ENCODE results near the gene AGK.

AGK gene, protein sequence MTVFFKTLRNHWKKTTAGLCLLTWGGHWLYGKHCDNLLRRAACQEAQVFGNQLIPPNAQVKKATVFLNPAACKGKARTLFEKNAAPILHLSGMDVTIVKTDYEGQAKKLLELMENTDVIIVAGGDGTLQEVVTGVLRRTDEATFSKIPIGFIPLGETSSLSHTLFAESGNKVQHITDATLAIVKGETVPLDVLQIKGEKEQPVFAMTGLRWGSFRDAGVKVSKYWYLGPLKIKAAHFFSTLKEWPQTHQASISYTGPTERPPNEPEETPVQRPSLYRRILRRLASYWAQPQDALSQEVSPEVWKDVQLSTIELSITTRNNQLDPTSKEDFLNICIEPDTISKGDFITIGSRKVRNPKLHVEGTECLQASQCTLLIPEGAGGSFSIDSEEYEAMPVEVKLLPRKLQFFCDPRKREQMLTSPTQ

DNA sequence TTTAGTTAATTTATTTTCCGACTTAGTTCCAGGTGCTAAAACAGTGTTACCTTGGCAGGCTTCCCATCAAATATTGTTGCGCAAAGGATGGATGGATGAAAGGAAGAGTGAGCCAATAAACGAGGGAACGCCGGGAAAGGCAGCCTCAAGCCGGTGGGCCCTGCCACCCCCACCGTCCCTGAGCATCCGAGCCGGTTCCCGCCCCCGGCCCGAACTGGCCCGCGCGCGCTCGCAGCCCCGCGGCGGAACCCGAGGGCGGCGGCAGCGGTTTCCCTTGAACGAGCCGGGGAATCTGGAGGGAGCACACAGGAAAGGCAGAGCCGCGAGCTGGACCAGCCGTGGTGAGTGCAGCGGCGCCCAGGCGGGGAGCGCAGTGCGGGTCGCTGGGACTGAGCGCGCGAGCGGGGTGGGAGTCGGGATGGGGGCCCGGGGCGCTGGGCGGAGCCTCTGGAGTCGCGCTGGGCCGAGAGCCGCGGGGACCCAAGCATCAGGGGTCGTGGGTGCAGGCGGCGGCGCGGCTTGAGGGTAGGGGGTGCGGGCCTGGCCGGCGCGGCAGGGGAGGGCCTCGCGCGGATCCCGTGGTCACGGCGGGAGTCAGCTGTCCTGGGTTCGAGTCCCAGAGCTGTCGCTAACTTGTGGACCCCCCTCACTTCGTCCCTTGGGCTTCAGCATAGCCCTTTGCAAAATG, at the start of gene AGK:
Gene AGK (plus strand): TSS at position 317 of the 688 bp plus-strand sequence. CDS start 4,057 bp downstream, outside the sequence.
- DNase-seq, result peak; percentile 69

DNA sequence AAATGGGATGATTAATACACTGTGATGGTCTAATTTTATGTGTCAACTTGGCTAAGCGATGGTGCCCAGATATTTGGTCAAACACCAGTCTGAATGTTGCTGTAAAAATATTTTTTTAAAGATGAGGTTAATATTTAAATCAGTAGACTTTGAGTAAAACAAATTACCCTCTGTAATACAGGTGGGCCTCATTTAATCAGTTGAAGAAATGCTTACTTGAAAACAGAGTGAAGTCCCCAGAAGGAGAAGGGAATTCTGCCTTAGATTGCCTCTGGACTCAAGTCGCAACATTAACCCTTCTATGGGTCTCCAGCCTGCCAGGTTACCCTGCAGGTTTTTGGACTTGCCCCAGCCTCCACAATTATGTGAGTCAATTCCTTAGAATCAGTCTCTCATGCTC, 49.8 kb upstream of the AGK start:
- DNase-seq, result no peak

DNA sequence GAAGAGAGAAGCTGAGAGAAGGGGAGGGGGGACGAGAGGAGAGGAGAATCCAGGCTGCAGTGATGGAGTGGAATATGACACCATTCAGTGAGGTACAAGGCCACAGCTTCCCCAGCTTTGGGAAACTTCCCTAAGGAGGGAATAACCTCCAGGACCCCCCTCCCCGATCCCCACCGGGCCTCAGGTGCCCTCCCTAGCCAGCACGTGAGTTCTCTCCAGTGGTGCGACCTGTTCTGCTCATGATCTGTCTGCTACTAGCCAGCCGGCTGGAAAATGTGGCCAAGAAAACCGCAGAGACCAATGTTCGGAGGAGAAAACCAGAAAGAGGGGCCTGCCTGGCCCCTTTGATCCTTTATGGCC, 39.9 kb upstream of the AGK start:
- DNase-seq, result peak; percentile 7

DNA sequence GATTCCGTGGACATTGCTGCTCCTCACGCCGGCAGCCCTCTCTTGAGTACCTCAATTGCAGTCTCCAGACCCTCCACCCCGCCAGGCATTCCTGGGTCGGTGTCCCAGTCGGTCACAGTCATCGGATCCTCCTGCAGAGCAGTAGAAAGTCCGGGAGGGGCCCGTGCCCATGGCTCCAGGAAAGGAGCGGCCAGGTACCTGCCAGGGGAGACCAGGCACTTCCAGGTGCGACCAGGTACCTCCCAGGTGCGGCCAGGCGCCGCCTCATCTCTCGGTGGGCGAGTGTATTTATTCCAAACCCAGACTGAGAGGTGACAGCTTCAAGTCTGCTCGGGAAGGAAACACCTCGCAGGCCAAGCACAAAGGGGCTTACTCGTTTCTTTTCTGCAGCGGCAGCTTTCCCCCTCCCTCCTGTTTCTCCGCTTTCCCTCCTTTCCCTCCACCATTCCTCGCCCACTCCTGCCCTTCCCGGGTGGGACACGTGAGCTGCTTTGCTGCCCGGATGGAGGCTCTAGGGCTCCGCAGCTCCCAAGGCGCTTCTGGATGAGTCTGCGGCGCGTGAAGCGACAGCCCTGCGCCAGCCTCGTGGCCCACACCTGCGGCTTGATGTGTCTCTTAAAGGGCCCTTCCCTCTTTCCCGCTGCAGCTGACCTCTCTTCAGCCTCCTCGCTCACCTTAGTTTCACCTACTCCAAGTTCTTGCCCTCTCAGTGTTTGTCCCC, 39.4 kb upstream of the AGK start:
- DNase-seq, result peak; percentile 29

DNA sequence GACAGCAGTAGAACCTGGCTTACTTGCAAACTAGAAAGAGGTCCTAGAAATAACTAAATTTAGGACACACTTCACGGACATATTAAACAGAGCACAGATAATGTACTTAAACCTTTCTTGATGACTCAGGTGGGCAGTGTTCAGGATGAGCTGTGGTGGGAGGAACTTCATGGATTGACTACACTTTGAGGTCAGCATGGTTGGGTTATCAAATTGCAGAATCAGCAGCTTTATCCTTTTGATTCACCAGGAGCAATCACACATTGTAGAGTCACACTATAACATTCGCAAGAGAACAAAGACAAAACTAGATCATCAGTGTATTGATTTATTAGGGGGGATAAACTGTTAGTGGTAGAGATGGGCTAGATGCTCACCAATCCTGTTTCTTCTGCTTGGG, 38.6 kb upstream of the AGK start:
- DNase-seq, result no peak

DNA sequence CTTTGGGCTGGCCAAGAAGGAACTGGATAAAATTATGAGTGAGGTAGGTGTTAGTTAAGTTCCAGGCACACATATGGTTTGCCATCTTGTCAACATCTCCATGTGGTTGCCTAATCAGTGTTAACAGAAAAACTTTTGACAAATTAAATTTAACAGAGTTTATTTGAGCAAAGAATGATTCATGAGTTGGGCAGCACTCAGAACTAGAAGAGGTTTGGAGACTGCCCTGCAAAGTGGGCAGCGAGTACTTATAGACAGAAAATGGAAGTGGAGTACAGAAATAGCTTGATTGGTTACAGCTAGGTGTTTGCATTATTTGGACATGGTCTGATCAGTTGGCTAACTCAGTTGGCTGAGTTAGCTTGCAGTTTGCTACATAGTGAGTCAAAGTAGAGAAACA, 37.5 kb upstream of the AGK start:
- no peak for DNase-seq

DNA sequence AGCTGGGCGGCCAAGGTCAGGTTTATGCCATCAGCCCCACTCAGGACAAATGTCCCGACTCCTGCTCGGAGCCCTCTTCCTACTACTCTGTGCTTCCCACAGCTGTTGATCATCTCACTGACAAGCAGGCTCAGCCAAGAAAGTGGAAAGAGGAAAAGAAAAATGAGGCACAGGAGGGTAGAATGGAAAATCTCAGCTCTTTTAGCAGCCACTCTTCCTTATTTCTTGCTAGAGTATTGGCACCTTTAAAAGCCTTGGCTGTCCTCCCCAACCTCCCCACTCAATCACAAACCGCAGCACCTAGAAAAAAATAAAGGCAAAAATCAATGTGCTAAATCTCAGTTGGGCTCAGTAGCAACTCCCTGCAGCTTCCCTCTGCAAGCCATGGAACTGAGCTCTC, 35.3 kb upstream of the AGK start:
- DNase-seq, result no peak

DNA sequence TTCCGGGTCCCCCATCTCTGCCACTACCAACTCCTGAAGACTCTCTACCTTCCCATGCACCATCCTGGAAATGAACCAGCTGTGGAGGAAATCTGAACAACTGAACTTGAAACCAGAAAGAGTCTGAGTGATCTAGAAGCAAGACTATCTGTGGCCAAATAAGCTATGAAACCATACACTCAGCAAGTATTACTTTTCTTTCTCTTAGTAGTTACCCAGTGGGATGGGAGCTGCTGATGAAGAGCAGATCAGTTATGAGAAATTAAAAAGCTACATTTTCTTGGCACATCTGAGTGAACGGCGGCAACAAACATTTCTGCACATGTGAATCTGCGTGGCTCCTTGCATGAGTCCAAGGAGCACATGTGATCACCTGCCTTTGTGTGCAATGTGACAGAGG, 31.6 kb upstream of the AGK start:
- DNase-seq, result no peak

DNA sequence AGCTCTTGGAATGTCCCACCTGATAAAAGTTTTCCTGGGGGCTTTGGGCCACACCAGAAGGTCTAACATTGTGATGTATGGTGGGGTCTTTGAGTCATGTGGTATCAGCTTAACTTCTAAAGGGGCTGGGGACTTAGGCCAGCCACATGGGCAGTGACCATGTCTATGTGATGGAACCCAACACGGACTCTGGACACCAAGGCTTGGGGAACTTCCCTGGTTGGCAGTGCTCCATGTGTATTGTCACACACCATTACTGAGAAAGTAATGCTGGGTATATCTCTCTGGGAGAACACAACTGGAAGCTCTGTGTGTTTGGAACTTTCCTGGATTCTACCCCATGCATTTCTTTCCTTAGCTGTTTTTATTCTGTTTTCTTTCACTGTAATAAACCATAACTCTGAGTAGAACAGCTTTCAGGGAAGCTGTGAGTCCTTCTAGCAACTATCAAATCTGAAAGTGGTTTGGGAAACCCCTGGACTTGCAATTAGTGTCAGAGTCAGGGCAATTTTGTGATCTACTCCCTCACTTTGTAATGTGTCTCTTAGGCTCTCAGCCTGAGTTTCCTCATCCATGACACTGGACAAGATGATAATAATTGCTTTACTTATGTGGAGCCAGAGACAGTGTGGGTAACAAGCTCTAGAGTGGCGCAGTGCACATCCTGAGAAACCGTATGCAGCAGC, 28.4 kb upstream of the AGK start:
- DNase-seq, result no peak

DNA sequence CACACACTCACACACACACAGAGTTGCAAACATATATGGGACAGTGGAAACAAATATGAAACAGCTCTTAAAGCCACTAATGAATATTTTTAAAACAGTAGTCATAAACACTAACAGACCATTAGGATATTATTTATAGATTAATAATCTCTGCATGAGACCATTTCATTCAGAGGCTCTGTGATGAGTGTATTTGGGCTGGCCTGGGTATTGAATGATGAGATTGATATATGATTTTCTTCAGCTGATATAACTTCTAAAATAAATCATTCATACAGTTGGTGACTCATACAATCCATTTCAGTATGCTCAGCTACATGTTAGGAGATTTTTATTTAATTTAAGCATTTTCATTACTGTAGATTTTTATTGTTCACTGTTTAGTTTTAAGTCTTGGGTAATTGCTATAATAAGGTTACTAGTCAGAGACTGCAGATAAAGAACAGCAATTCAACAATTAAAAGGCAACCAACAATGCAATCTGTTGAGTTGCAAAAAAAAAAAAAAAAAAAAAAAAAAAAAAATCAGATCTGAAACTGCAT, 25.2 kb upstream of the AGK start:
- DNase-seq, result no peak

DNA sequence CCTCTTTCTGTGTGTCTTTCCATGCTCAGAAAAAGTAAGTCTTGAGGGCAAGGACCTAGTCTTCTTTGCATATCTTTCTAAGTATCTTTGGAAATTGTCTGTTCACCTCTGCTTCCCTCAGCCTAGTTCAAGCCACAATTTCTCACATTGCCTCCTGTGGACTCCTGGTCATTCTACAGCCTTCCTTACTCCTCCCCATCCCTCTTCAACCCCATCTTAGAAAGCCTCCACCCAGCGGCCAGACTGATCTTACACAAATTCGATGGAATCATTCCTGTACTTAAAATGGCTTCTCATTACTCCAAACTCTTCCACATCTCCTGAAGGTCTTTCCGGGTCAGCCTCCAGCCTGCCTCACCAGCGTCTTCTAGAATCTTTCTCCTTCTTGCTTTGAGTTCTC, 24.1 kb upstream of the AGK start:
- no peak for DNase-seq

DNA sequence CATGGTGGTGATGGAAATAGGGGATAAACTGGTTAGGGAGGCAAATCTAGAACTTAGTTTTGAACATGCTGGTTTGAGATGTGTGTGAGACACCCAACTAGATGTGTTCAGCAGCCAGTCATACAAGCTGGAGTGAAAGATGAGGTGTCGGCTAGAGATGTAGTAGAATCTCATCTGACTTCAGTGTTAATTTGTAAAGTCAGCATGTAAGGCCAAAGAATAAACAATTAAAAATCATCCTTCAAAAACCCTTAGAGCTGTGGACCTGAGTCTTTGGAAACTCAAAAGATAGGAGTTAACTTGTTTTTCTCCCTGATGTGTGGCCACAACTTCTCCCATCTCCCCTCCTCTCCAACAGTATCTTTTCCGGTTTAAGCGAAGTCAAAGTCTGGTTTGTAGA, 22.8 kb upstream of the AGK start:
- DNase-seq, result no peak

DNA sequence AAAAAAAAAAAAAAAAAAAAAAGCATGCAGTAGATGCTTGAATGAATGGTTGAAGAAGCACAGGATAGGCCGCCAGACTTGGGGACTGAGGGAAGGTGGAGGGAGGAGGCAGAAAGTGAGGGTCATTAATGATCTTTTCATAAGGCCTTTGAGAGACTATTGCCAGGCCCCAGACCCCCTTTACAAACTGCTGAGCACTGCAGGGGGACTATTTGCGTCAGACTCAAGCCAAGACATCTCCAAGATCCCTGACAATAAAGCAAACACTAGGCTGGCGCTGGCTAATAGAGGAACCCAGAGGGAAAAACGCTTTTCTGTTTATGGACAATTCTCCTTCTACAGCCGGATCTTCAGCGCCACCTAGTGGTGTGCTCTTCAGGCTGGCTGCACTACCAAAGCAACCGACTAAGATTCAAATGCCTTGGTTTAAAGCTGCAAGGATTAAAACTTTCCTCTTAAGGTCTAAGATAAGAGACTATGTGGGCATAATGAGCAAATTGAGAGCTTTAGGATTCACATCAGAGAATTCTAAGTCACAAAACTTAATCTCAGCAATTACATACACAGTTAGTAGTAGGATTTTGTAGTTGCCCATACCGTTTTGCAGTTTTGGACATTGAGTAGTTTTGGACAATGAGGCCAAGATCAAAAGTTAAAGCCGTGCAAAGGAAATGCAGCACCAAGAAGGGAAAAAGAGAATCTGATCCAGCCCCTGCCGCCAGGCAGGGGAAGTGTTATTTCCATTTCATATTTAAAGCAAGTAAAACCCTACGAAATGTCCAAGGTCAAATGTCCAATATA, 17.9 kb upstream of the AGK start:
- DNase-seq, result peak; percentile 86

DNA sequence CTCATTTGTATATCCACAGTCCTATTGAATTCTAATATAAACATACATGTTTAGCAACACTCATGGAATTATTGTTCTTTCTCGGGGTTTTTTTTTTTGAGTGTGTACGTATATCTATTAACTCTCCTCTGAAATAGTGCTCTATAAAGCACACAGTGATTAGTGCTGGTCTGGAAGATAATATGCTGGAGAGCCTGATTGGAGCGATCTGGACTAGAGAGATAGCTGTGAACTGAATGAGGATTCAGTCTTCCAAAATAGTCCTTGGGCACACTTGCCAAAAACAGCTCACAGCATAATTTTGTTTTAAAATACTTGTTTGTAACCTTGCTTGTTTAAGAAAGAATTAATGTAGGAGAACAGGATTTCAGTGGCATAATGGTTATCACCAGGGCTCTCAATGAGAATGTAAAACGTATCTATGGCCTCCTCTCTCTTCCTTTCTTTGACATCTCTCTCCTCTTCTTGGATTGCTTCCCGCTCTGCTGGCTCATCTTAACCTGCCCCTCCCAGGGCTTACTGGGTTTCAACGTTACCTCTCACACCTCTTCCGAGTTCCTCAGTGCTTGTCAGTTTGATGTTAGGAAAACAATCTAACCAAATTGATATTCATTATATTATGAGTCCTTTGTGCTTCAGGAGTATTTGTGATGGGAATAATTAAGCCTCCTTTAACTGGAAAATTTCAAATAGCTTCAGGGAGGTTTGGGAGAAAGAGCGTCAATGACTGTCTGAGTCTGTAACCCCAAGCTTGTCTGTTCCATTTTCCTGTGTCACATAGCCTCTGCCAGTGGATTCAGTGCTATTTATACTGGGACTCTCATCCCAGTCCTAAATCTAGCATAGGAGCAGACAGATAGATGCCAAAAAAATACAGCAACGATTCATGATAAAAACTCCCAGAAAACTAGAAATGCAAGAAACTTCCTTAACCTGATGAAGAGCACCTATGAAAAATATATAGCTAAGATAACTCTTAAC, 16.2 kb upstream of the AGK start:
- no peak for DNase-seq

DNA sequence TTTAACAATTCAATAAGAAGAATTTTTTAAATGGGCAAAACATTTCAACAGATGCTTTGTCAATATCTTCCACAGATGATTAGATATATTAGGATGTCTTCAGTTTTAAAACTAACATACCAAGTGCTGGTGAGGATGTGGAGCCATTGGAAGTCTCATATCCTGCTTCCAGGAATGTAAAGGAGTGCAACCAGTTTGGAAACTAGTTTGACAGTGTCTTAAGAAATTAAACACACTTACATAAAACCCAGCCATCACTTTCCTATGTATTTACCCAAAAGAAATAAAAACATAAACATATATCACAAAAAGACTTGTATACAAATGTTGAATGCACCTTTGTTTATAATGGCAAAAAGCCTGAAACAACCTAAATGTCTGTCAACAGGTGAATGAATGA, 13.3 kb upstream of the AGK start:
- no peak for DNase-seq

DNA sequence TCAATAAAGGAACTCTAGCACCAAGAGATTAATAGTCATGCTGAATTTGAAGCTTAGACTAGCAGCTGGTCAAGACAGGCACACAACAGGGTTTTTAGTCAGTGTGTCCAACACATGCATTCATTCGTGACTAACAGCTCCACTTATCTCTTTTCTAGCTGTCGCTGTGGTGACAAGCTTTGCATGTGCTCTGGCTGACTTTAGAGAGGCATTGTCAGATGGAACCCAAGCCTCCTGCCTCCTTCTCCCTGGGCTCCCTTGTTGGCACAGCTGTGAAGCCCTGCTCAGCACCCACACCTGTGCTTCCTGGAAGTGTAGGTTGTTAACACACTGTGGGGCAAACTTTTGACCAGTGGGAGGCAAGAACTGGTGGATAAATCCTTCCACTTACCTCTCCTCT, 9.8 kb upstream of the AGK start:
- peak; percentile 78 for DNase-seq

DNA sequence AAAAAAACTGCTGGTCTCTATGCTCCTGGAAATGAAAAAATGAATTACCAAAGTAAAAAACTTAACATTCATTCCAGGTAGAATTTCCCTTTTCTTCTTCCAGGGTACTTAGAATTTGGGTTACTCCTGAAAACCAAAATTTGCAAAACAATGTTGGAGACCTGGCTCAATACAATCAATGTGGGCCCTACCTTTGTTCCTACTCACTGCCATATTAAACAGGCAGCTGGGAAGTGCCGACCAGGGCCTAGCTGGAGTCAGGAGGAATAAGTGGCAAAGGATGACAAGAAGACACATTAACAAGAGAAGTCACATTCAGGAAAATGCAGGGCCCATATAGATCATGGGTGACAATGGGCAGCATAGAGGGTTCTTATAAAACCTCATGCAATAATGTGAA, 6.4 kb upstream of the AGK start:
- no peak for DNase-seq

DNA sequence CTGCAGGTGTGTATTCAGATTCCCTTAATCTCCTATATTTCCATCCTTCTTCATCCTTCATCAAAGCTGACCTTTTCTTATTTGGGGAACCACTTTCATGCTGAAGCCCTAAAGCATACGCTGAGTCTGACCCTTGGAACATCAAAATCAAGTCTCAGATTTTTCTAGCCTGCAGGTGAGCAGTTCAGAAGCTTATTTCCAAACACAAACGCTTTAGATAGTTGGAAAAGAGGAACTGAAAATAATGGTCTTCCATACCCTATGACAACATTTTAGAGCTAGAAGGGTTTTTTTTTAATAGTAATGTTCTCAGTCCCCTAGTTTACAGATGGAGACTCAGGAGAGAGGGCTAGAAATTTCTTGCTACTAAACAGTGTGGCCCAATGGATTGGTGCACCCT, 1.6 kb upstream of the AGK start:
- no peak for DNase-seq

DNA sequence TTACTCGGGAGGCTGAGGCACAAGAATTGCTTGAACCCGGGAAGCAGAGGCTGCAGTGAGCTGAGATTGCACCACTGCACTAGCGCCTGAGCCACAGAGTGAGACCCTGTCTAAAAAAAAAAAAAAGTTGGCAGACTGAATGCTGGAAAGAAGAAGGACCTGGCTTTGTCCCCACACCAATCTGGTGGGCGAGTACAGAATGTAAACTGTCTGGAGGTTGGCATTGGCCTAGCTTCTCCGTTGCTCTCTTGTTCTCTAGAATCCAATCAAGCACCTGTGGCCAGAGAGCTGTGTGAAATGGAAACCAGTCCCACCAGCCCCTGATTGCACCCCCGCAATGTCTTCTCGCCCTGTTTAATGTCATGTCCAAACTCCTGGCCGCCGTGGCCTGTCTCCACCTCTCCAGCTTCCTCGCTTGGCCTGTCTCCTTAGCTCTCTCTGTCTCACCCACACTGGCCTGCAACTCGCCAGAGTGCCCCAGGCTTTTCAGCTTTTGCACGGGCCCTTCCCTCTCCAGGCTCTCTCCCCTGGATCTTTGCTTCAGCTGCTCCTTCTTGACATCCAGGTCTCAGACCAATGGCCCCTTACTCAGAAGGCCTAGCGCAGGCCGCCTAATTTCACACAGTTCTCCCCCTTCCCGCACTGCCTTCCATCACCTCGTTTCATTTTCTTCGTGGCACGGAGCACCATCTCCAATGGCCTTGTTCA, 670 bp upstream of the AGK start:
- peak; percentile 55 for DNase-seq

DNA sequence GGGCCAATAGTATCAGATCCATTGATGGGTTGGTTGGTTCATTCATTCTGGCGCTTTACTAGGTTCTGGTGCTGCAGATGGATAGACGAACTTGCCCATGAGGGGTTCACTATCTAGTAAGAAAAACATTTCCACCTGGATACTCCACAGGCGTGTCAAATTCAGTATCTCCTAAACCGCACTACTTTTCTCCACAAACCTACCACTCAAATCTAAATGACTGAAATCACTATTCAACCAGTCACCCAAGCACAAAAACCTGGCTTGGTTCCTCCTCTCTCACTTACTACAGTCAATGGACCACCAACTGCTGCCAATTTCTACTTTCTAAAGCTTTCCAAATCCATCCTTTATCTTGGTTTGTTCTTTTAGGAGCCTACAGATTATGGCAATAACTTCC, 572 bp downstream of the AGK start:
- no peak for DNase-seq

All from DMS79 (cell line).